ENCODE results near the gene ZNF891. TPM values are rescaled to one million over a fixed set of nuclear protein-coding genes. Genes with fewer than 3 reads are reported as not detected.

ZNF891 gene
- total RNA-seq, 1 experiment from 2014 or later, result 2.1 TPM

GRCh38 chr12:133129368-133130037 is 571 bp downstream of the ZNF891 start:
- H2BK15ac ChIP-seq (ENCODE audit: low read depth, low read length), result no peak overlapping the region
- H3K18ac ChIP-seq (ENCODE audit: insufficient read length, low read depth, low read length), result peak overlapping the region; percentile 57
- peaks cover 4% of the 10 kb centered on the region for H3K23me2 ChIP-seq (ENCODE audit: insufficient read length, low read depth, low read length, poor library complexity, severe bottlenecking)
- H3K27me3 ChIP-seq (ENCODE audit: insufficient read depth, low read length), result no peaks in the 10 kb centered on the region
- no CpG with 5 or more reads among the region's 26 CpGs for WGBS (ENCODE audit: extremely low coverage, insufficient read length, low lambda C conversion rate)
- no peak overlapping the region for H3K27ac ChIP-seq (ENCODE audit: insufficient read length, low read depth, low read length)
- peak overlapping the region; percentile 82; the same call in 1 of the 2 replicates for H3K14ac ChIP-seq (ENCODE audit: insufficient read depth, low read length)
- no peaks in the 10 kb centered on the region for H3K79me1 ChIP-seq (ENCODE audit: insufficient read depth, low read depth, low read length, poor library complexity, severe bottlenecking)
- no peak overlapping the region for H2BK120ac ChIP-seq (ENCODE audit: low read depth, low read length, poor library complexity, severe bottlenecking)
- no peak overlapping the region for H3K56ac ChIP-seq (ENCODE audit: insufficient read length, low read depth, low read length)
- Mint-ChIP-seq H3K27ac (peak overlapping the region in 1 of 3 experiments; percentile 31; a peak in 3 of 7 replicates), H3K4me3 (peak overlapping the region; percentile 93), H3K4me1 (peaks cover 8 to 11% of the 10 kb centered on the region in 2 experiments), H3K9me3 (peaks cover 62 to 82% of the 10 kb centered on the region in 2 experiments), H3K36me3 (ENCODE audit: insufficient read depth in 1 of 3, low read depth in 3 of 3) (peaks cover 66 to 79% (median 79%) of the 10 kb centered on the region in 3 experiments), H3K27me3 (ENCODE audit: low read depth) (no peaks in the 10 kb centered on the region; the same call in 1 of the 2 replicates)
- H4K91ac ChIP-seq (ENCODE audit: insufficient read length, low read depth, low read length), result no peak overlapping the region
- no peak overlapping the region for H2BK20ac ChIP-seq (ENCODE audit: low read depth, low read length, poor library complexity, severe bottlenecking)
- DNase-seq, result no peak
- H3K9ac ChIP-seq (ENCODE audit: extremely low read depth, insufficient read length, low read length), result peak overlapping the region; percentile 75
- no peak overlapping the region for H3K4ac ChIP-seq (ENCODE audit: low read depth, low read length)
- H2AK5ac ChIP-seq (ENCODE audit: insufficient read length, low read length), result no peak overlapping the region
- H2BK12ac ChIP-seq (ENCODE audit: insufficient read length, low read depth, low read length), result no peak overlapping the region
- H3K4me2 ChIP-seq (ENCODE audit: insufficient read depth, insufficient read length, low read length), result peak overlapping the region; percentile 32
- H2BK5ac ChIP-seq (ENCODE audit: insufficient read length, low read length), result no peak overlapping the region
- no peak overlapping the region for H3T11ph ChIP-seq (ENCODE audit: low read length)
- no peak overlapping the region for H2AFZ ChIP-seq (ENCODE audit: low read length)
- H4K20me1 ChIP-seq (ENCODE audit: control insufficient read depth, insufficient read depth, insufficient read length), result no peaks in the 10 kb centered on the region
- TF ChIP-seq CTCF (conservative IDR thresholded peaks at IDR 0.05), result no peak
- H4K8ac ChIP-seq (replicated peaks; ENCODE audit: insufficient read length, low read depth, low read length), result no peak overlapping the region
- H4K5ac ChIP-seq (ENCODE audit: insufficient read length, low read depth, low read length), result no peak overlapping the region
- no peak overlapping the region for H3K23ac ChIP-seq (ENCODE audit: insufficient read length, low read depth, low read length)
- H3K4me1 ChIP-seq (ENCODE audit: insufficient read depth, low read length), result no peaks in the 10 kb centered on the region
- H3K9me3 ChIP-seq (ENCODE audit: control insufficient read depth, low read depth, low read length), result peaks cover 37% of the 10 kb centered on the region
- peaks cover 3% of the 10 kb centered on the region; the same call in 1 of the 2 replicates for H3K79me2 ChIP-seq (ENCODE audit: insufficient read depth, low read length)

Data from H9 (cell line).